SK-N-SH (cell line): ENCODE data around the gene PLAGL1. TPM values are rescaled to one million over a fixed set of nuclear protein-coding genes. Genes with fewer than 3 reads are reported as not detected.

ENCODE experiments used
- CTCF ChIA-PET: fragments of 300-600, 350-600 bp; formaldehyde crosslinking; extraction: SDS; loops from one replicate; lab custom pipeline; 2021; lab: Yijun Ruan, JAX
- POLR2A ChIA-PET: fragments of 350-600 bp; sonication (Branson Sonifier 250); formaldehyde crosslinking; extraction: SDS; loops from one replicate; lab custom pipeline; 2020; ENCODE audit warnings: antibody characterized with exemption, inconsistent platforms; lab: Yijun Ruan, JAX
- DNase-seq: peaks from one replicate; pipeline ENCODE4 v3.0.0; 2012
- H2AFZ ChIP-seq: fragments of 200-600 bp; sonication (generic); 2 replicates; pipeline ENCODE4 v1.8.1; 2016; ENCODE audit warnings: antibody characterized with exemption, mild to moderate bottlenecking, low read depth
- H3F3A ChIP-seq: fragments of 200-600 bp; sonication (generic); replicated peaks from 2 replicates; pipeline ENCODE3; 2016; ENCODE audit warnings: antibody characterized with exemption, mild to moderate bottlenecking; ENCODE audit not compliant: insufficient read depth
- H3K27ac ChIP-seq, 2 experiments: fragments of 200-500 bp in 1 of 2; fragments of 200-600 bp in 1 of 2; sonication (Bioruptor generic) in 1 of 2; sonication (generic), shearing (Covaris generic) in 1 of 2; 2 replicates each; pipeline versions ENCODE4 v1.5.1 to v1.6.1; 2014 to 2016; ENCODE audit warnings: low read depth in 2 of 2, inconsistent platforms in 1 of 2, low read length in 1 of 2, mild to moderate bottlenecking in 1 of 2, mixed read lengths in 1 of 2
- H3K27me3 ChIP-seq: fragments of 200-600 bp; sonication (generic), shearing (Covaris generic); 2 replicates; pipeline ENCODE4 v1.6.1; 2016; ENCODE audit warnings: mixed run types; ENCODE audit not compliant: insufficient read depth
- H3K36me3 ChIP-seq, 2 experiments: fragments of 200-500 bp in 1 of 2; fragments of 200-600 bp in 1 of 2; sonication (Bioruptor generic) in 1 of 2; sonication (generic) in 1 of 2; replicated peaks in 1 of 2; 2 replicates each; pipeline versions ENCODE3 to v1.5.1; 2014 to 2016; ENCODE audit warnings: low read length in 1 of 2, mild to moderate bottlenecking in 1 of 2; ENCODE audit not compliant: insufficient read depth in 2 of 2, control insufficient read depth in 1 of 2
- H3K4me1 ChIP-seq, 2 experiments: fragments of 200-500 bp in 1 of 2; fragments of 200-600 bp in 1 of 2; sonication (Bioruptor generic) in 1 of 2; sonication (generic), shearing (Covaris generic) in 1 of 2; 2 replicates each; pipeline versions ENCODE4 v1.5.1 to v1.6.1; 2014 to 2016; ENCODE audit warnings: low read depth in 1 of 2, low read length in 1 of 2, mixed run types in 1 of 2; ENCODE audit not compliant: insufficient read depth in 2 of 2, control insufficient read depth in 1 of 2
- H3K4me2 ChIP-seq: fragments of 200-600 bp; sonication (generic), shearing (Covaris generic); 2 replicates; pipeline ENCODE4 v1.6.1; 2017; ENCODE audit warnings: mixed run types
- H3K4me3 ChIP-seq, 2 experiments: fragments of 200-500 bp in 1 of 2; fragments of 200-600 bp in 1 of 2; sonication (Bioruptor generic) in 1 of 2; sonication (generic), shearing (Covaris generic) in 1 of 2; 2 replicates each; pipeline versions ENCODE4 v1.5.1 to v1.8.1; 2014 to 2016; ENCODE audit warnings: low read depth in 2 of 2, inconsistent platforms in 1 of 2, low read length in 1 of 2, mild to moderate bottlenecking in 1 of 2, mixed read lengths in 1 of 2, moderate library complexity in 1 of 2
- H3K79me2 ChIP-seq: fragments of 200-600 bp; sonication (generic); 2 replicates; pipeline ENCODE4 v1.8.1; 2017; ENCODE audit warnings: mild to moderate bottlenecking; ENCODE audit not compliant: insufficient read depth
- H3K9ac ChIP-seq: fragments of 200-600 bp; sonication (generic); 2 replicates; pipeline ENCODE4 v1.6.1; 2017; ENCODE audit warnings: mixed run types
- H3K9me2 ChIP-seq: fragments of 200-600 bp; sonication (generic); 2 replicates; pipeline ENCODE4 v1.6.1; 2017; ENCODE audit warnings: mixed run types
- H3K9me3 ChIP-seq: fragments of 200-600 bp; sonication (generic); 2 replicates; pipeline ENCODE4 v1.6.1; 2017; ENCODE audit warnings: mixed run types, mild to moderate bottlenecking, moderate library complexity
- H4K20me1 ChIP-seq: fragments of 200-600 bp; sonication (generic); 2 replicates; pipeline ENCODE4 v1.6.1; 2017; ENCODE audit warnings: mild to moderate bottlenecking, mixed run types; ENCODE audit not compliant: insufficient read depth
- CHD2 ChIP-seq: fragments of 150-350 bp; IDR thresholded peaks from 2 replicates; pipeline ENCODE4 v1.6.1; 2018; ENCODE audit warnings: low read length; ENCODE audit not compliant: partially characterized antibody
- EZH2phosphoT487 ChIP-seq: fragments of 200-600 bp; sonication (generic); IDR thresholded peaks from 2 replicates; pipeline ENCODE4 v1.6.1; 2017; ENCODE audit warnings: low read depth, mixed run types, mild to moderate bottlenecking, antibody characterized with exemption, moderate library complexity, borderline replicate concordance
- FOXJ3 ChIP-seq: sonication (generic); formaldehyde crosslinking; IDR thresholded peaks from 2 replicates; pipeline ENCODE4 v1.5.1; 2020; ENCODE audit warnings: mild to moderate bottlenecking, missing genetic modification reagents
- GABPA ChIP-seq: IDR thresholded peaks from 2 replicates; pipeline ENCODE4 v1.4.0; 2012; ENCODE audit warnings: low read depth, mild to moderate bottlenecking
- GATA2 ChIP-seq: sonication (generic); formaldehyde crosslinking; IDR thresholded peaks from 2 replicates; pipeline ENCODE4 v1.5.0; 2020; ENCODE audit warnings: mild to moderate bottlenecking, missing genetic modification reagents
- JUND ChIP-seq: IDR thresholded peaks from 2 replicates; pipeline ENCODE4 v1.4.0; 2012
- MEF2A ChIP-seq: IDR thresholded peaks from 2 replicates; pipeline ENCODE4 v1.4.0; 2012; ENCODE audit warnings: low read depth, borderline replicate concordance
- MXI1 ChIP-seq: IDR thresholded peaks from 2 replicates; pipeline ENCODE4 v1.6.1; 2012; ENCODE audit warnings: mild to moderate bottlenecking, low read depth, low read length, improper control_type of control experiment
- NRF1 ChIP-seq: IDR thresholded peaks from 2 replicates; pipeline ENCODE4 v1.6.1; 2012; ENCODE audit warnings: low read depth, mild to moderate bottlenecking, low read length
- PBX3 ChIP-seq: IDR thresholded peaks from 2 replicates; pipeline ENCODE4; 2012
- RXRA ChIP-seq: IDR thresholded peaks from 2 replicates; pipeline ENCODE4 v1.4.0; 2012; ENCODE audit warnings: low read depth, mild to moderate bottlenecking, borderline replicate concordance
- SMC3 ChIP-seq: IDR thresholded peaks from 2 replicates; pipeline ENCODE4 v1.6.1; 2012; ENCODE audit warnings: low read depth, low read length, improper control_type of control experiment
- TAF1 ChIP-seq: IDR thresholded peaks from 2 replicates; pipeline ENCODE4 v1.6.1; 2012; ENCODE audit warnings: low read depth, mild to moderate bottlenecking, low read length, moderate library complexity, borderline replicate concordance
- TEAD4 ChIP-seq: IDR thresholded peaks from 2 replicates; pipeline ENCODE4 v1.4.0; 2012; ENCODE audit warnings: mild to moderate bottlenecking, borderline replicate concordance; ENCODE audit not compliant: insufficient read depth
- USF2 ChIP-seq: fragments of 150-350 bp; IDR thresholded peaks from 2 replicates; pipeline ENCODE4 v1.6.1; 2017; ENCODE audit warnings: antibody characterized with exemption, low read length, low read depth, borderline replicate concordance
- ZBTB33 ChIP-seq: IDR thresholded peaks from 2 replicates; pipeline ENCODE4 v1.4.0; 2012; ENCODE audit warnings: low read depth, borderline replicate concordance
- WGBS: methylation state at CpG from one replicate; pipeline ENCODE4 v1.1.6; 2017; ENCODE audit warnings: low lambda C conversion rate; 5-methylcytosine and 5-hydroxymethylcytosine counted together
- polyA plus RNA-seq, 3 experiments: library from polyadenylated mRNA; depleted of rRNA; stranded (reverse); fragments of >200 nt; gene quantifications; 2 replicates each; pipeline ENCODE4 v1.2.3, GENCODE V29; 2012

Gene PLAGL1
- polyA plus RNA-seq, 1 of the 3 experiments (the other 2 are of a cell fraction): 25.8 TPM

- TF ChIP-seq USF2 (no peak), RXRA (no peak), EZH2phosphoT487 (no peak), MXI1 (no peak), TEAD4 (no peak), SMC3 (no peak), TAF1 (no peak), ZBTB33 (no peak), GATA2 (CRISPR knock-in tag) (no peak)
Observed at GRCh38 chr6:143900358-143900757, 107.7 kb downstream of the PLAGL1 start (continued).

GRCh38 chr6:143896126-143896860 lies 111.8 kb downstream of the PLAGL1 start:
- no peak overlapping the region for H3K4me2 ChIP-seq
- TF ChIP-seq NRF1 (no peak), PBX3 (no peak), FOXJ3 (CRISPR knock-in tag) (no peak), GABPA (no peak), ZBTB33 (no peak), TAF1 (no peak), CHD2 (no peak), MEF2A (no peak), JUND (no peak)
- TF ChIP-seq, all 33 proteins: peak for 0
- H3K27me3 ChIP-seq: no peaks in the 10 kb centered on the region
- whole genome bisulfite sequencing: 33% methylated on average over 3 of the region's 3 CpGs
- no peaks in the 10 kb centered on the region for H3K9me3 ChIP-seq
- H3K9ac ChIP-seq: no peak overlapping the region
- DNase-seq: no peak
- H2AFZ ChIP-seq: no peak overlapping the region
- ChIA-PET CTCF (interaction anchor here (1.0 to 1.2 kb wide), 2 partner anchors 44 to 117 kb away, joined by 3 to 4 read pairs; no protein-coding TSS in a partner anchor), POLR2A (no interaction called here)
- no peak overlapping the region for H3K27ac ChIP-seq
- H3F3A ChIP-seq: no peaks in the 10 kb centered on the region
- no peaks in the 10 kb centered on the region for H3K79me2 ChIP-seq
- H3K4me1 ChIP-seq: no peaks in the 10 kb centered on the region
- H3K4me3 ChIP-seq: no peak overlapping the region
- no peaks in the 10 kb centered on the region for H3K36me3 ChIP-seq
- H4K20me1 ChIP-seq: no peaks in the 10 kb centered on the region
- no peaks in the 10 kb centered on the region for H3K9me2 ChIP-seq
